Measurements from ENCODE around the gene ZNF236.

GRCh38 chr18:77008006-77008405 is 185.6 kb downstream of the ZNF236 start:
- TF ChIP-seq POLR2A (IDR thresholded peaks at IDR 0.05; ENCODE audit: low read depth, low read length) = no peak
- no peak for TF ChIP-seq TAF1 (IDR thresholded peaks at IDR 0.05; ENCODE audit: borderline replicate concordance, low read depth, low read length)
- TF ChIP-seq POLR2AphosphoS5 (IDR thresholded peaks at IDR 0.05; ENCODE audit: low read depth, low read length) = no peak
